Thyroid gland (tissue), 4 donors: ENCODE data around the gene GJC1. TPM values are rescaled to one million over a fixed set of nuclear protein-coding genes. Genes with fewer than 3 reads are reported as not detected.
A peak's percentile ranks its signal among the peaks of the same experiment; 100 is the strongest.

Experiments used
- DNase-seq, 2 donors: peaks; one replicate each; pipeline ENCODE4 v3.0.0-alpha.2; 2019
- H3K27ac ChIP-seq, 3 donors: fragments of 200-600 bp; sonication (generic); 1 replicate in 2 of 3; 2 replicates in 1 of 3; pipeline ENCODE4 v1.5.1; 2016 to 2019; ENCODE audit warnings: mild to moderate bottlenecking in 1 of 3, moderate library complexity in 1 of 3
- H3K27me3 ChIP-seq: fragments of 200-600 bp; sonication (generic); one replicate; pipeline ENCODE4 v1.5.1; 2019
- H3K36me3 ChIP-seq, 2 donors: fragments of 200-600 bp; sonication (generic); one replicate each; pipeline ENCODE4 v1.5.1; 2016 to 2019
- H3K4me1 ChIP-seq, 2 donors: fragments of 200-600 bp; sonication (generic); one replicate each; pipeline ENCODE4 v1.5.1; 2017 to 2019
- H3K4me3 ChIP-seq, 3 donors: fragments of 200-600 bp; sonication (generic); replicated peaks in 1 of 3; 1 replicate in 2 of 3; 2 replicates in 1 of 3; pipeline ENCODE4 v1.5.1; 2016; ENCODE audit warnings: mild to moderate bottlenecking in 1 of 3
- H3K9me3 ChIP-seq: fragments of 200-600 bp; sonication (generic); one replicate; pipeline ENCODE4 v1.5.1; 2017
- CTCF ChIP-seq, 6 experiments: fragments of 200-600 bp in 3 of 6; fragments of 450-650 bp in 3 of 6; sonication (generic) in 3 of 6; IDR thresholded peaks; one replicate each; pipeline ENCODE4 v1.5.1; 2016 to 2019; ENCODE audit warnings: antibody characterized with exemption in 6 of 6, mild to moderate bottlenecking in 2 of 6, inconsistent platforms in 1 of 6, moderate library complexity in 1 of 6
- POLR2A ChIP-seq, 2 donors: fragments of 450-650 bp; IDR thresholded peaks; one replicate each; pipeline ENCODE4 v1.6.1; 2017; ENCODE audit warnings: antibody characterized with exemption in 2 of 2, mild to moderate bottlenecking in 2 of 2, moderate library complexity in 1 of 2
- WGBS, 2 donors: methylation state at CpG; one replicate each; pipeline ENCODE4 v1.1.5; 2017; 5-methylcytosine and 5-hydroxymethylcytosine counted together
- intact Hi-C: fragments of 100-400 bp; cut with DNase I; formaldehyde crosslinking; loops from one replicate; pipeline ENCODE4 v1.15.1; 2023
- total RNA-seq, 4 donors: library from RNA; depleted of rRNA; stranded (reverse); fragments of >200 nt; gene quantifications; one replicate each; pipeline ENCODE4 v1.2.3, GENCODE V29; 2016

GJC1 gene
- total RNA-seq, 4 donors from 2014 or later, result 1.4 to 6.1 (median 3.8) TPM

- 58 to 64% methylated on average over 2 of the region's 2 CpGs for WGBS, 2 donors
- H3K36me3 ChIP-seq, result no peaks in the 10 kb centered on the region
- H3K9me3 ChIP-seq, result no peaks in the 10 kb centered on the region
- TF ChIP-seq POLR2A (IDR thresholded peaks at IDR 0.05) (no peak), CTCF (IDR thresholded peaks at IDR 0.05) (no peak)
- intact Hi-C loops, result no loop called here
- no peak overlapping the region for H3K4me3 ChIP-seq
- no peak for DNase-seq
- H3K27ac ChIP-seq, result no peak overlapping the region
- H3K27me3 ChIP-seq, result no peaks in the 10 kb centered on the region
- H3K4me1 ChIP-seq, result peaks cover 0 to 5% of the 10 kb centered on the region in 2 donors
Observed at GRCh38 chr17:44837196-44837595, 7.1 kb upstream of the GJC1 start.

GRCh38 chr17:44832805-44833204 lies 2.7 kb upstream of the GJC1 start:
- 87 to 89% methylated on average over 5 of the region's 5 CpGs for WGBS, 2 donors
- H3K27ac ChIP-seq, result no peak overlapping the region
- no peaks in the 10 kb centered on the region for H3K9me3 ChIP-seq
- no peaks in the 10 kb centered on the region for H3K36me3 ChIP-seq
- no peak for DNase-seq
- peaks cover 5 to 14% of the 10 kb centered on the region in 2 donors for H3K4me1 ChIP-seq
- TF ChIP-seq POLR2A (IDR thresholded peaks at IDR 0.05), result no peak
- H3K4me3 ChIP-seq, result no peak overlapping the region
- H3K27me3 ChIP-seq, result peaks cover 20% of the 10 kb centered on the region
- intact Hi-C loops, result no loop called here

GRCh38 chr17:44831371-44831770 lies 1.3 kb upstream of the GJC1 start:
- Histone ChIP-seq H3K36me3 (no peaks in the 10 kb centered on the region), H3K4me1 (peaks cover 5 to 9% of the 10 kb centered on the region in 2 donors), H3K9me3 (no peaks in the 10 kb centered on the region), H3K4me3 (no peak overlapping the region), H3K27ac (no peak overlapping the region), H3K27me3 (peaks cover 22% of the 10 kb centered on the region)
- WGBS, 2 donors, result 88 to 92% methylated on average over 12 of the region's 12 CpGs
- intact Hi-C loops, result no loop called here
- TF ChIP-seq CTCF (IDR thresholded peaks at IDR 0.05) (no peak), POLR2A (IDR thresholded peaks at IDR 0.05) (no peak)
- DNase-seq, result no peak

- intact Hi-C loops, result no loop called here
- Histone ChIP-seq H3K27me3 (peaks cover 27% of the 10 kb centered on the region), H3K27ac (peak overlapping the region in 1 of 3 donors; percentile 56), H3K36me3 (no peaks in the 10 kb centered on the region), H3K4me3 (peak overlapping the region in 1 of 3 donors; percentile 50), H3K4me1 (peaks cover 5 to 9% of the 10 kb centered on the region in 2 donors), H3K9me3 (no peaks in the 10 kb centered on the region)
- no peak for TF ChIP-seq CTCF (IDR thresholded peaks at IDR 0.05)
- no peak for TF ChIP-seq POLR2A (IDR thresholded peaks at IDR 0.05)
- no peak for DNase-seq
- WGBS, 2 donors, result 21 to 22% methylated on average over 13 to 16 of the region's 58 CpGs
Observed at GRCh38 chr17:44830359-44831288, 537 bp upstream of the GJC1 start.

- H3K27ac ChIP-seq, result peak overlapping the region in 2 of 3 donors; percentile 57 to 70
- TF ChIP-seq CTCF (IDR thresholded peaks at IDR 0.05) (no peak), POLR2A (IDR thresholded peaks at IDR 0.05) (no peak)
- 5 to 8% methylated on average over 21 of the region's 21 CpGs for WGBS, 2 donors
- peaks cover 27% of the 10 kb centered on the region for H3K27me3 ChIP-seq
- H3K36me3 ChIP-seq, result no peaks in the 10 kb centered on the region
- intact Hi-C loops, result no loop called here
- DNase-seq, result no peak
- H3K4me1 ChIP-seq, result peaks cover 5 to 9% of the 10 kb centered on the region in 2 donors
- H3K9me3 ChIP-seq, result no peaks in the 10 kb centered on the region
- H3K4me3 ChIP-seq, result peak overlapping the region in 1 of 3 donors; percentile 50
Observed at GRCh38 chr17:44828919-44829522, 1.1 kb downstream of the GJC1 start.
